Islet precursor cell (in vitro differentiated cells): ENCODE results near the gene MTA3.
"Not testable (repeated sequence)": the region's sequence is repeated elsewhere in the genome, so short reads cannot be mapped to it uniquely, and the experiment has no call there.

Experiments used
- DNase-seq: peaks from one replicate; pipeline ENCODE4 v3.0.0-alpha.2; 2018

Gene MTA3

DNA sequence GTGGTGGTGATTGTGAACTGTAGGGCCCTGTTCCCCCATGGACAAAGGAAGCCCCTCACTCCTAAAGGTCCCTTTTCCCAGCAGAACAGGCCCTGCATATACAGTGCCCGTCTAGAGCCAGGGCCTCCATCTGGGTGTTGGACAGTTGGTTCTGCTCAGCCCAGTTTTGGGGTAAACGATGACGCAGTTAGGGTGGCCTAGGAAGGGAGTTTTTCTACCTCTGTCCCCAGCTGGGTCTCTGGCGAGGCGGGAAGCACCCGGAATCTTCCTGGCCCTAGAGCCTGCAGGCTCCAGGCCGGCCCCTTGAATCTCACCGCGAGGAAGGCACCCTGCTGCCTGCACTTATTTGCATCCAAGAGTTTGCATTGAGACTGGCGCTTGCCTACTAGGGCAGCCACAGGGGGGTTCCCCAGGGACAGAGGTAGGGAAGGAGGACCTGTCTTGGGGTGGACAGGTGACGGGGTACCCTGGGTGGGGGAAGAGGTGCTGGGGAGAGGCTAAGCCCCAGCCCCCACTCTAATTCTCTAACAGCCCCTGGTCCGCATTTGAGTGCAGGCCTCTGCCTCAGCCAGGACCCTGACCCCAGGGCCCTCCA lies 529 bp upstream of the MTA3 start:
- peak; percentile 83 for DNase-seq

DNA sequence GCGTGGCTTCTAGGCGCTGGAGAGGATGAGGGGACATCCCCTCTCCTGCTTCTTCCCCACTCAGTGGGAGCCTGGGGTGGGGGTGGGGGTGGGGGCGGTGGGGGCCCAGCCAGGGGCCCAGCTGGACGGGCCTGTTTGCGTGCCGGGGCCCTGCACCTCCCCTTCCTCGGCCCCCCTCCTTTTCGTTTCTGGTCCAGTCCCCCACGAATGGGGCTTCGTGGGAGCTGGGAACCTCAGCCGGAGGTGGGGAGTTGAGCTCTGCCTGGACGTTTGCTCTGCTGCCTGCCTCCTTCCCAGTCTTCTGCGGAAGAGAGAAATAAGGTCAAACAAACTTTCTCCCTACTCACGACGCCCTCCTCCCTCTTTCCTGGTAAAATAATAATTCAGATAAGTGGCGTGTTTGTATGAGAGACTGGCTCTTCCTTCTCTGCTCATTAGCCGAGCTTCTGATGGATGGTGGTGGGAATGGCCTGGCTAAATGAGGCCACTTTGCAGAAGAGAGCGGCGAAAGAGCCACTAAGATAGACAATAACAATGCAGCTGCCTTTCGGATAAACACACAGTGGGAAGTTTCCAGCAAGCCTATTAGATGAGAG lies 782 bp downstream of the MTA3 start:
- no peak for DNase-seq

DNA sequence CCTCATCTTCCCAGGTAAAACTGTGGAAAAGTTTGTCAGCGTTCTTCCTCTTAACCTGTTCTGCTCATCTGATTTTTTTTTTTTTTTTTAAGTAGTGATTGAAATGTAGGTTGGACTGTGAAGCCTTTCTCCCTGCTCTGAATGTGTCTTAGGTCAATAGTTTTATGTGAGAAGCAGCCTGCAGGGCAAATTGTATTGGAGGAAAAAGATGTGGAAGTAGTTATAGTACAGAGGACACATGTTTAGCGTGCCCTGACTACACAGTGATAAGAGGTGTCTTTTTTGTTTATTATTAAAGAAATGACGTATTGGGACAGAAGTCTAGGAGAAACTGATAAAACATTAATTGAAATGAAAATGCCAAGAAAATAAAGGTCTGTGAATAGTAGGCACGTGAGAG lies 1.5 kb downstream of the MTA3 start:
- no peak for DNase-seq

DNA sequence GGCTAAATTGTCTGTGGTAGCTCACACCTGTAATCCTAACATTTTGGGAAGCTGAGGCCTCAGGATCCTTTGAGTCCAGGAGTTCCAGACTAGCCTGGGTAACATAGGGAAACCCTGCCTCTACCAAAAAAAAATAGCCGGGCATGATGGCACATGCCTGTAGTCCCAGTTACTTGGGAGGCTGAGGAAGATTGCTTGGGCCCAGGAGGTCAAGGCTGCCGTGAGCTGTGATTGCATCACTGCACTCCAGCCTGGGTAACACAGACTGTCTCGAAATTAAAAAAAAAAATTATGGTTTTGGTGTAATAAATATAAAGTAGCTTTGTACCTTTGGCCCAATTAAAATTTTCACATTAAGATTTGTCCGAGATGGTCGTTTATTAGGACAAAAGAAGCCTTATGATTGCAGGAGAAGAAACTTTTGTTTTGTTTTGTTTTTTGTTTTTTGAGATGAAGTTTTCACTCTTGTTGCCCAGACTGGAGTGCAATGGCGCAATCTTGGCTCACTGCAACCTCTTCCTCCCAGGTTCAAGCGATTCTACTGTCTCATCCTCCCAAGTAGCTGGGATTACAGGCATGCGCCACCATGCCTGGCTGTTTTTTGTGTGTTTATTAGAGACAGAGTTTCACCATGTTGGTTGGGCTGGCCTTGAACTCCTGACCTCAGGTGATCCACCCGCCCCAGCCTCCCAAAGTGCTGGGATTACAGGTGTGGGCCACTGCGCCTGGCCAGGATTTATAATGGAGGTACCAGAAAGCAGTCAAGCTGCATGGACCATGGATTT lies 4.1 kb downstream of the MTA3 start:
- peak; percentile 12 for DNase-seq

DNA sequence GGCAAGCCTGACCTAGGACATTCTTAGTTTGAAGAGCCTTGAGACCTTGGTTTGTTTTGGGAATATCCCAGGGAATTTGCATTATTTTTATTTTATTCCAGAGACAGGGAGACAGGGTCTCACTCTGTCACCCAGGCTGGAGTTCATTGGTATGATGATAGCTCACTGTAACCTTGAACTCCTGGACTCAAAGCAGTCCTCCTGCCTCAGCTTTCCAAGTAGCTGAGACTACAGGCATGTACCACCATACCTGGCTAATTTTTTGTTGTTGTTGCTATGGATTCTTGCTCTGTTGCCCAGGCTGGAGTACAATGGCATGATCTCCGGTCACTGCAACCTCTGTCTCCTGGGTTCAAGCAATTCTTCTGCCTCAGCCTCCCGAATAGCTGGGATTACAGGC lies 4.8 kb downstream of the MTA3 start:
- no peak for DNase-seq

DNA sequence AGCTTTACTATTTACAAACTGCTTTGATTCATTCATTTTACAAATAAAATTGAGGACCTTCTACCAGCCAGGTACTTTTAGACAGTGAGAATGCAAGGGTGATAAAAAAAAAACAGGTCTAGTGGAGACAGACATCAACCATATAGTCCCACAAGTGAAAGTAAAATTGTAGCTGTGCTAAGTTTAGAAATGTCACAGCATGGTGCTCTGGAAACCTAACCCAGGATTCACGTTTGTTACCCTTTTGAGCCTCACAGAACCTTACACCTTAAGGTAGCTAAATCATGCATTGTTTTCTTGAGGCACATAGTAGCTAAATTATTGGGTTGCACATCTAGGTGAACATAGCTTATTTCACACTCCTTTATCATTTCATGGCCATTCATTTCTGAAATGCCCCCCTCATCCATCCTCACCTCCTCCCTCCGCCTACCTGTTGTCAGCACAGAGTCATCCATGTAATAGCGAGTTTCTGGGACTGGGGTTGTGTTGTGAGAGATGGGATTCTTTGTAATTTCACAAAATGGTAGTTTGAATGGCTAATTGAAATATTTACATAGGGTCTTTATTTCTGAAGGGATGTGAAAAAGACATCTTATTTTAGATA lies 7.1 kb downstream of the MTA3 start:
- no peak for DNase-seq

DNA sequence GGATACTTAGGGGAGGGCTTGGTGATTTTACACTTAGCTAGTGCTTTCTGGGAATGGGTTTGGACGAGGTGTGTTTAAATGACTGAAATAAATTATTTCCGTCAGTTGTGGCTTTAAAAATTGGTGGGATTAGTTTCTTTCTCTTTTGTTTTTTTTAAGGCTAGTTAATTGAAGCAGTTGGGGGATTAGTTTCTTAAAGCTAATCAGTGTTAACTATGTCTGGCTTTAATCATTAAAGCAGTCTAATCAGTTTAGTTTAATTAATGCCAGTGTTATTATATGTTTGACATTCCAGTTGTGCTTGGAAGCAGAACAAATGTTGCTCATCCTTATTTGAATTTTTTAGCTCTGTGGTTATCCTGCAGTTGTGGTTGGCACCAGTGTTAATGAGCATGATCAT lies 10.2 kb downstream of the MTA3 start:
- DNase-seq = no peak

DNA sequence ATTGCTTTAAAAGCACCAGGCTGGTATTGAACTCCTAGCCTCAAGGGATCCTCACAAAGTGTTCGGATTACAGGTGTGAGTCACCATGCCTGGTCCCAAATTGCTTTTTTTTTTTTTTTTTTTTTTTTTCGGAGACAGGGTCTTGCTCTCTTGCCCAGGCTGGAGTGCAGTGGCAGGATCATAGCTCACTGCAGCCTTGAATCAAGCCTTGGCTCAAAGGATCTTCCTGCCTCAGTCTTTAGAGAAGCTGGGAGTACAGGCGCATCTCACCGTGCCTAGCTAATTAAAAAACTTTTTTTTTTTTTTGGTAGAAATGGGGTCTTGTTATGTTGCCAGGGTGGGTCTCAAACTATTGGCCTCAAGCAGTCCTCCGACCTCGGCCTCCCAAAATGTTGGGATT lies 12.8 kb downstream of the MTA3 start:
- DNase-seq = no peak

DNA sequence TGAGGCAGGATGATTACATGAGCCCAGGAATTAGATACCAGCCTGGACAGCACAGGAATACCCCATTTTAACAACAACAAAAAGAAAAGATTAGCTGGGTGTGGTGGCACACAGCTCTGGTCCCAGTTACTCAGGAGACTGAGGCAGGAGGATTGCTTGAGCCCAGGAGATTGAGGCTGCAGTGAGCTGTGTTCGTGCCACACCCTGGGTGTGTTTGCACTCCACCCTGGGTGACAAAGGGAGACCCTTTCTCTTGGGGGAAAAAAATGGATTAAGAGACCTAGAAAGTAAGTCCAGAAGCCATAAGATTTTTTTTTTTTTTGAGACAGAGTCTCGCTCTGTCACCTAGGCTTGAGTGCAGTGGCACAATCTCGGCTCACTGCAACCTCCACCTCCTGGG lies 16.2 kb downstream of the MTA3 start:
- not testable (repeated sequence) for DNase-seq

DNA sequence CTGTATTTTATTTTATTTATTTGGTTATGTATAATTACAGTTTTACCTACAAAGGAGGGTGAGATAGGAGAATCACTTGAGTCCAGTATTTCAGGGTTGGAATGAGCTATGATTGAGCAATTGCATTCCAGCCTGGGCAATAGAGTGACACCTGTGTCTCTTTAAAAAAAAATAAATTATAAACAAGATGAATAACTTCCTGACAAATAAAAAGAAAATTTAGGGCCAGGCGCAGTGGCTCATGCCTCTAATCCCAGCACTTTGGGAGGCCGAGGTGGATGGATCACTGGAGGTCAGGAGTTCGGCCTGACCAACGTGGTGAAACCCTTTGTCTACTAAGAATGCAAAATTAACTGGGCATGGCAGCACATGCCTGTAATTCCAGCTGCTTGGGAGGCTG lies 17.3 kb downstream of the MTA3 start:
- DNase-seq = no peak

DNA sequence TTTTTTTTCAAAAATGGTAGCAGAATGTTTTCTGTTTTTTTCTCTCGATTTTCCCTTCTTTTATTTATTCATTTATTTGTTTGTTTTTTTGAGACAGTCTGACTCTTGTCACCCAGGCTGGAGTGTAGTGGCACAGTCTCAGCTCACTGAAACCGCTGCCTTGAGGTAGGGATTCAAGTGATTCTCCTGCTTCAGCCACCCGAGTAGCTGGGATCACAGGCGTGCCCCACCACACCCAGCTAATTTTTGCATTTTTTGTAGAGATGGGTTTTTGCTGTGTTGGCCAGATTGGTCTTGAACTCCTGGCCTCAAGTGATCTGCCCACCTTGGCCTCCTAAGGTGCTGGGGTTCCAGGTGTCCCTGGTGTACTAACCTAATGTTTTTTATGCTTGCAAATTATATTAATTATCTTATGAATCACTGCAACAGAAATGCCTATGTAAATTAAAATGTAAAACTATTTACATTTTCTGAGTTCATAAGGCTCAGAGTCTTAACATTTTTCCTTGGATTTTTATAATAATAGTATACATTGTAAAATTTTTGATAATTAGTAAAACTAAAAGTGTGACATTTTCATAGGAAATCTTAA lies 19.2 kb downstream of the MTA3 start:
- DNase-seq = no peak

DNA sequence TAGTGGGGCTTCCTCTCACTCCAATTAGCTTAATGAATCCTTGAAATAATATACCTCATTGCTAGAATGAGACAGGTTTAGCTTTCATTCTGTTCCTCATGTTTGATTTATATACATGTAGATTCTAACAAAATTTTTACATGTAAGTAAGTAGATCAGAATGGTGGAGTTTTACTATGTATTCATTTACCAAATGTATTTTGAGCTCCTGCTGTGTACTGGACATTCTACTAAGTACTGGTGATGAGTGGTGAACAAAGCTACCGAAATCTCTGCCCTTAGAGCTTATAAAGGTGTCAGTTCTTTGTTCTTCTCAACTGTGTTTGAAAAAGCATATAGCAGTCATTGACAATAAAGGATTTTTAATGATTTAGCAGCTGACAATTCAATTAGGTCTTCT lies 19.7 kb downstream of the MTA3 start:
- DNase-seq = no peak

DNA sequence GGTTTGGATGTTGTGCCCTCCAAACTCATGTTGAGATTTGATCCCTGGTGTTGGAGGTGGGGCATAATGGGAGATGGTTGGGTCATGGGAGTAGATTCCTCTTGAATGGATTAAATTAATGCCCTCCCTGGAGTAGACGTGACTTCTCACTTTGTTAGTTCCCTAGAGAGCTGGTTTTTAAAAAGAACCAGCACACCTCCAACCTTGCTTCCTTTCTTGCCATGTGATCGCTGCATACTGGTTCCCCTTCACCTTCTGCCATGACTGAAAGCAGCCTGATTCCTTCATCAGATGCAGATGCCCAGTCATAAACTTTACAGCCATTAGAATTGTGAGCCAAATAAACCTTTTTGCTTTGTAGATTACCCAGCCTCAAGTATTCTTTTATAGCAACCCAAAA lies 21.7 kb downstream of the MTA3 start:
- no peak for DNase-seq

DNA sequence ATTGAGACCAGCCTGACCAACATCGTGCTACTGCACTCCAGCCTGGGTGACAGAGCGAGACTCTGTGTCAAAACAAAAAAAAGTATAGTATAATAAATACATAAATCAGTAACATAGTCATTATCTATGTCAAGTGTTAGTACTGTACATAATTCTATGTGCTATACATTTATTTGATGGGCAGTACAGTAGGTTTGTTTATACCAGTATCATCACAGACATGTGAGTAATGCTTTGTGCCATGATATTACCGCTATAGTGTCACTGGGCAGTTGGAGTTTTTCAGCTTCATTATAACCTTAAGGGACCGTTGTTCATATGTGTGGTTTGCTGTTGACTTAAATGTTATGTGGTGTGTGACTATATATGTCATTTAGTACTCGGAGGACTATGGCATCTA lies 24.9 kb downstream of the MTA3 start:
- no peak for DNase-seq

DNA sequence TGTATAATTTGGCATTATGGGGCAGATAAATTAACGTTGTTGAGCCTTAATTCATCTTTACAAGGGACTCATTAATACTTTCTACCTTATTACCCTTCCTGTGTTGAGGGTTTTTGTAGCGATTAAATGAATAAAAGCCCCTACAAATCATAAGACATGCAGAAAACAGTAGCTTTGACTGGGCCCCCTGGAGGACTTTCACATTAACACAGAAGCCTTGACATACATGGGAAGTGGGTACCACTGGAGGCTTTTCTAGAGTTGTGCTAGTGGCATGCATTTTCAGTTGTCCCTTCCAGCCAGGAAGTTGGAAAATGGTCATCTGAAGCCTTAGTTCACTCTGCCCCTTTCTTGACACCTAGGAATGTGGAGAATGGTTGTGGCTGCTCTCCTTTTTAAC lies 30.2 kb downstream of the MTA3 start:
- no peak for DNase-seq

DNA sequence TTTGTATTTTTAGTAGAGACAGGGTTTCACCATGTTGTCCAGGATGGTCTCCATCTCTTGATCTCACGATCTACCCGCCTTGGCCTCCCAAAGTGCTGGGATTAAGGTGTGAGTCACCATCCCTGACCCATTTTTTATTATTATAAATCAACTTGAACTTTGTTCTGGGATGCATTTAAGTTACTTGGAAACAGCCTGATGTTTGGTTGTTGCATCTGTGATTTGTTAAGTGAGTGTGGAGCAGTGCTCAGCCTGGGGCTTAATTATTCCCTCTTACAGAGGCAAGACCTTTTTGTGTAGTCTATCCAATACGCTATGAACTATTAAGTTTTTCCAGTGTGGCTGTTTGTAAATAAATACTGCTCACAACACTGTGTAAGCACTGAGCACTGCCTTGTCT lies 32.6 kb downstream of the MTA3 start:
- DNase-seq = no peak

DNA sequence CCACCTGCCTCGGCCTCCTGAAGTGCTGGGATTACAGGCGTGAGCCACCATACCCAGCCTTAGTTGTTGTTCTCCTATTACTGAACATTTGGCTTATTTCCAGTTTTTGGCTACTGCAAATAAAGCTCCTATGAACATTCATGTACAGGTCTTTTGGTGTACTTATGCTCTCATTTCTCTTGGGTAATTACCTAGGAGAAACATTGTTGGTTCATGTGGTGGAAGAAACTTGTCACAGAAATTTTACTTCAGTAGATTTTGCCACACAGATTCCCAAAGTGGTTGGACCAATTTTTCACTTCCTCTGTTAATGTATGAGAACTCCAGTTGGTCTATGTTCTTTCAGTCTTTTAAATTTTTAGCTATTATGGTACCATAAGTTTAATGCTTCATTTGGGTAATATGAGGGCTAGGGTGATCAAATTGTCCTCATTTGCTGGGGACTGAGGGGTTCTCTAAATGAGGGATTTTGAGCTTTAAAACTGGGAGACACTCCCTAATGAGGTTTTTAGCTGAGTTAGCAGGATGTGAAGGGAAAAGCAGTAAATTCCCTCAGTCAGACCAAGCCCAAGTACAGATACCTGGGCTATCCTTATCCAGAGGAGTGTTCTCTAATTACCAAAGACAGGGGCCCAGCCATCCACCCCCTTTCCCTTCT lies 33.9 kb downstream of the MTA3 start:
- DNase-seq = no peak

DNA sequence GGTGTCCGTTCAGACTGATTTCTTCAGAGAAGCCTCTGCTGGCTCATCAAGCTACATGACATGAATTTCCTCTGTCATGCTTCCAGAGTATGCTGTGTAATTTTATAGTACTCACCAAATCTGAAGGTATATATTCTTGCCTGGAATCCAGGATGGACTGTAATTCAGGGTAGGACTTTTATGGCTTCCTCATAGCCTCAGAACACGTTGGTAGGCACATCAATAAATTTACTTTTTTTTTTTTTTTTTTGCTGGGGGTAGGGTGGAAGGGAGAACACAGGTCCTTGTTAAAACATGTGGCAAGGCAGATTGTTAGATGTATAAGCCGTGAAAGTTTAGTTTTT lies 34.4 kb downstream of the MTA3 start:
- no peak for DNase-seq

DNA sequence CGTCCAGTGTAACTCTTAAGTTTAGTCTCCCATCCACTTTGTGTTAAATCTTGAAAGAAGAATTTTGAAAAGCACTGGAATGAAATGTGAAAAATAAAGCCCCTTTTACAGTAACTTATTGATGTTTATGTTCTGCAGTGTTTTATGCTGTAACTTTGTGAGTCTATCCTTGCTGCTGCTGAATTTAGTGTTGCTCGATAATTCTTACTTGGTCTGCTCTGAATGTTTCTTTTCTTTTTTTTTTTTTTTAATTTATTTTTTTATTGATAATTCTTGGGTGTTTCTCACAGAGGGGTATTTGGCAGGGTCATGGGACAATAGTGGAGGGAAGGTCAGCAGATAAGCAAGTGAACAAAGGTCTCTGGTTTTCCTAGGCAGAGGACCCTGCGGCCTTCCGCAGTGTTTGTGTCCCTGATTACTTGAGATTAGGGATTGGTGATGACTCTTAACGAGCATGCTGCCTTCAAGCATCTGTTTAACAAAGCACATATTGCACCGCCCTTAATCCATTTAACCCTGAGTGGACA lies 36.0 kb downstream of the MTA3 start:
- not testable (repeated sequence) for DNase-seq

DNA sequence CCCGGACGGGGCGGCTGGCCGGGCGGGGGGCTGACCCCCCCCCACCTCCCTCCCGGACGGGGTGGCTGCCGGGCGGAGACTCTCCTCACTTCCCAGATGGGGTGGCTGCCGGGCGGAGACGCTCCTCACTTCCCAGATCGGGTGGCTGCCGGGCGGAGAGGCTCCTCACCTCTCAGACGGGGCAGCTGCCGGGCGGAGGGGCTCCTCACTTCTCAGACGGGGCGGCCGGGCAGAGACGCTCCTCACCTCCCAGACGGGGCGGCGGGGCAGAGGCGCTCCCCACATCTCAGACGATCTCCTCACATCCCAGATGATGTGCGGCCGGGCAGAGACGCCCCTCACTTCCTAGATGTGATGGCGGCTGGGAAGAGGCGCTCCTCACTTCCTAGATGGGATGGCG lies 37.7 kb downstream of the MTA3 start:
- not testable (repeated sequence) for DNase-seq

DNA sequence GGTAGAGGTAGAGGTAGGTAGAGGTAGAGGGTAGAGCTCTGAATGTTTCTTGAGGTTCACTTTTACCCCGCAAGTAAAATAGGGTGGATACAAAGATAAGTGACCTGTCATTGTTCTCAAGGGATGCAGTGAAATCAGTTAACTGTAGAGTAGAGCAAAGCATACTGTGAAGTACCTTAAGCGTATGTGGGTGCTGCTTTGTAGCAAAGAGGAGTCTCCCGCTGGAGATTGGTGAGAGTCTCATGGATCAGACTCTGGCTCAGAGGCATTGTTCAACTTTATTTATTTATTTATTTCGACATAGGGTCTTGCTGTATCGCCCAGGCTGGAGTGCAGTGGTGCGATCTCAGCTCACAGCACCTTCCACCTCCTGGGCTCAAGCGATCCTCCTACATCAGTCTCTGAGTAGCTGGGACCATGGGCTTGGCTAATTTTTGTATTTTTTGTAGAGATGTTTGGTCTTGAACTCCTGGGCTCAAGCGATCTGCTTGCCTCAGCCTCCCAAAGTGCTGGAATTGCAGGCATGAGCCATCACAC lies 38.7 kb downstream of the MTA3 start:
- no peak for DNase-seq

DNA sequence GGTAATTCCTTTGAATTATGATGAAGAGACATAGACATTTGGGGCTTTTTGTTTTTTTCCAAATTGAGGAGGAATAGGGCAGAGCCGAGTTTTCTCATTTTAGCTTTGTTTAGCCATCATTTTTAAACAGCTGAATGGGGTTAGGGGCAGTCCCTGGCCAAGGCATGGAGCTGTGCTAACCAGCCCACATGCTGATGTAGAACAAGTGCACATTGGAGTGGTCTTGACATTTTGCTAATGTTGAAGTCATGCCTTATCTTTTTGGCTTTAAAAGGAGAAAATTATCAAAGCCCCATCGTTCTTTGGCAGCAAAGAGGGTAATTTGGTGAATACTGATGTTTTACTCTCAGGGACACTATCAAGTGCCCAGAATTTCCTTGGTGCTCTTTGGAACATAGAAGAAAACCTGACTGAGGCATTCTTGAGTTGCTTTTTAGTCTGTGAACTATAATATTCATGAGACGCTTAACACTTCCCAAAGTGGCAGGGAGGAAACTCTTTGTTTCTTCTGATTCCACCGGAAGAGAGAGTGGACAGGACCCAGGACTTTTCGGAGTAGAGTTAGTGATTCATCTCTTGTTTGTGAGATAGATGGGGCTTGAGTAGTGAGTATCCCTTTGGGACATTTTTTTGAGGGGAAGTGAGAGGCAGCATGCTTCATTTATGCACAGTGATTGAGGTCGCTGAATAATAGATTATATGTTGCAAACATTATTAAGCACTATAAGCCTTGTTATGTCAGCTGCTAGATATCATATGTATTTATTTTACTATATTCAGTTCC lies 45.0 kb downstream of the MTA3 start:
- no peak for DNase-seq
